Thyroid gland (tissue), 4 donors: ENCODE measurements around the gene SLC22A17. TPM values are rescaled to one million over a fixed set of nuclear protein-coding genes. Genes with fewer than 3 reads are reported as not detected.

ENCODE experiments used
- DNase-seq, 2 donors: peaks; one replicate each; pipeline ENCODE4 v3.0.0-alpha.2; 2019
- H3K27ac ChIP-seq, 3 donors: fragments of 200-600 bp; sonication (generic); 1 replicate in 2 of 3; 2 replicates in 1 of 3; pipeline ENCODE4 v1.5.1; 2016 to 2019; ENCODE audit warnings: mild to moderate bottlenecking in 1 of 3, moderate library complexity in 1 of 3
- H3K27me3 ChIP-seq: fragments of 200-600 bp; sonication (generic); one replicate; pipeline ENCODE4 v1.5.1; 2019
- H3K36me3 ChIP-seq, 2 donors: fragments of 200-600 bp; sonication (generic); one replicate each; pipeline ENCODE4 v1.5.1; 2016 to 2019
- H3K4me1 ChIP-seq, 2 donors: fragments of 200-600 bp; sonication (generic); one replicate each; pipeline ENCODE4 v1.5.1; 2017 to 2019
- H3K4me3 ChIP-seq, 3 donors: fragments of 200-600 bp; sonication (generic); replicated peaks in 1 of 3; 1 replicate in 2 of 3; 2 replicates in 1 of 3; pipeline ENCODE4 v1.5.1; 2016; ENCODE audit warnings: mild to moderate bottlenecking in 1 of 3
- H3K9me3 ChIP-seq: fragments of 200-600 bp; sonication (generic); one replicate; pipeline ENCODE4 v1.5.1; 2017
- CTCF ChIP-seq, 6 experiments: fragments of 200-600 bp in 3 of 6; fragments of 450-650 bp in 3 of 6; sonication (generic) in 3 of 6; IDR thresholded peaks; one replicate each; pipeline ENCODE4 v1.5.1; 2016 to 2019; ENCODE audit warnings: antibody characterized with exemption in 6 of 6, mild to moderate bottlenecking in 2 of 6, inconsistent platforms in 1 of 6, moderate library complexity in 1 of 6
- POLR2A ChIP-seq, 2 donors: fragments of 450-650 bp; IDR thresholded peaks; one replicate each; pipeline ENCODE4 v1.6.1; 2017; ENCODE audit warnings: antibody characterized with exemption in 2 of 2, mild to moderate bottlenecking in 2 of 2, moderate library complexity in 1 of 2
- WGBS, 2 donors: methylation state at CpG; one replicate each; pipeline ENCODE4 v1.1.5; 2017; 5-methylcytosine and 5-hydroxymethylcytosine counted together
- intact Hi-C: fragments of 100-400 bp; cut with DNase I; formaldehyde crosslinking; loops from one replicate; pipeline ENCODE4 v1.15.1; 2023
- total RNA-seq, 4 donors: library from RNA; depleted of rRNA; stranded (reverse); fragments of >200 nt; gene quantifications; one replicate each; pipeline ENCODE4 v1.2.3, GENCODE V29; 2016

The SLC22A17 gene
- total RNA-seq, 4 donors from 2014 or later: 27.5 to 94.2 (median 53.7) TPM

GRCh38 chr14:23301969-23302289 is 50.8 kb downstream of the SLC22A17 start:
- H3K36me3 ChIP-seq: peaks cover 0 to 5% of the 10 kb centered on the region in 2 donors
- H3K4me1 ChIP-seq: peaks cover 14 to 31% of the 10 kb centered on the region in 2 donors
- H3K4me3 ChIP-seq: peak overlapping the region; percentile 54 to 82 (median 64)
- DNase-seq: no peak
- no peaks in the 10 kb centered on the region for H3K27me3 ChIP-seq
- 0% methylated on average over 4 to 16 of the region's 25 CpGs for WGBS, 2 donors
- TF ChIP-seq POLR2A (IDR thresholded peaks at IDR 0.05): peak in 1 of 2 donors; percentile 83
- no peak for TF ChIP-seq CTCF (IDR thresholded peaks at IDR 0.05)
- H3K9me3 ChIP-seq: no peaks in the 10 kb centered on the region
- H3K27ac ChIP-seq: peak overlapping the region; percentile 82 to 98 (median 96)
- intact Hi-C loops: no loop called here

GRCh38 chr14:23301288-23301968 is 51.3 kb downstream of the SLC22A17 start:
- peak; percentile 98 to 99 for DNase-seq
- H3K9me3 ChIP-seq: no peaks in the 10 kb centered on the region
- no peaks in the 10 kb centered on the region for H3K27me3 ChIP-seq
- TF ChIP-seq CTCF (IDR thresholded peaks at IDR 0.05): peak; percentile 16 to 92 (median 60)
- TF ChIP-seq POLR2A (IDR thresholded peaks at IDR 0.05): peak; percentile 53 to 81
- H3K27ac ChIP-seq: peak overlapping the region; percentile 98 to 100 (median 100)
- intact Hi-C loops: no loop called here
- peak overlapping the region; percentile 54 to 87 (median 64) for H3K4me3 ChIP-seq
- H3K36me3 ChIP-seq: peaks cover 0 to 5% of the 10 kb centered on the region in 2 donors
- 0 to 1% methylated on average over 30 to 33 of the region's 87 CpGs for WGBS, 2 donors
- peaks cover 14 to 31% of the 10 kb centered on the region in 2 donors for H3K4me1 ChIP-seq

- no peaks in the 10 kb centered on the region for H3K27me3 ChIP-seq
- WGBS, 2 donors: 3 to 4% methylated on average over 13 of the region's 13 CpGs
- H3K4me3 ChIP-seq: peak overlapping the region; percentile 25 to 87 (median 50)
- DNase-seq: peak; percentile 33 to 46
- peaks cover 0 to 5% of the 10 kb centered on the region in 2 donors for H3K36me3 ChIP-seq
- intact Hi-C loops: no loop called here
- peaks cover 9 to 26% of the 10 kb centered on the region in 2 donors for H3K4me1 ChIP-seq
- H3K27ac ChIP-seq: peak overlapping the region; percentile 98 to 100 (median 100)
- no peaks in the 10 kb centered on the region for H3K9me3 ChIP-seq
- TF ChIP-seq POLR2A (IDR thresholded peaks at IDR 0.05): no peak
- no peak for TF ChIP-seq CTCF (IDR thresholded peaks at IDR 0.05)
These were observed 51.9 kb downstream of the SLC22A17 start for GRCh38 chr14:23300687-23301223.

GRCh38 chr14:23299986-23300686 is 52.6 kb downstream of the SLC22A17 start:
- H3K9me3 ChIP-seq: no peaks in the 10 kb centered on the region
- peak overlapping the region; percentile 98 to 100 (median 100) for H3K27ac ChIP-seq
- H3K4me1 ChIP-seq: peaks cover 9 to 24% of the 10 kb centered on the region in 2 donors
- intact Hi-C loops: loop anchor here (10.0 kb wide), 1 partner anchor 175 kb away; no protein-coding TSS in a partner anchor
- 76 to 84% methylated on average over 10 of the region's 10 CpGs for WGBS, 2 donors
- peak overlapping the region; percentile 25 to 87 (median 50) for H3K4me3 ChIP-seq
- no peak for TF ChIP-seq POLR2A (IDR thresholded peaks at IDR 0.05)
- no peak for TF ChIP-seq CTCF (IDR thresholded peaks at IDR 0.05)
- no peak for DNase-seq
- no peaks in the 10 kb centered on the region for H3K27me3 ChIP-seq
- H3K36me3 ChIP-seq: peaks cover 0 to 5% of the 10 kb centered on the region in 2 donors
